ENCODE results near the gene MYRF.

DNA sequence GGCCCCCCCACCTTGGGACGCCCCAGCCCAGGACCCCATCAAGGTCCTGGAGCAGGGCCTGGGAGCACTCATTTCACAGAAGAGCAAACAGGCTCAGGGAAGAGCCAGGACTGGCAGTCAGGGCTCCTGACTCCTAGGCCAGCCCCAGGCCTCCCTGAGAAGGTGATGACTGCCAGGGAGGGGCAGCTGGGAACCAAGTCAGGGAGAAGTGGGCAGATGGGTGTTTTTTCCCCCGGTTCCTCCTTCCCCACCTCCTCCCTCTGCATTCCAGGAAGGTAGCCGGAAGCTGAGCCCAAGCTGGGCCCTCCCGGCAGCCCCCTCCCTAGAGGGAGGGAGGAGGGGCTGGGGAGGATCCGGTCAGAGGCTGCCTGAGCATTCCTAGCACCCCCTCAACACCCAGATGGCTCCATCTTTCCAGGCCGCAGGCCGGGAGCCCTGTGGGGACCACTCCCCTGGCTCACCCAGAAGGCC is 19.6 kb downstream of the MYRF start:
- TF ChIP-seq GTF2F1 (IDR thresholded peaks at IDR 0.05; ENCODE audit: low read depth, low read length): no peak
- no peak for TF ChIP-seq XRCC3 (IDR thresholded peaks at IDR 0.05)
- no peak for TF ChIP-seq PHF20 (IDR thresholded peaks at IDR 0.05; ENCODE audit: partially characterized antibody)
- no peak for TF ChIP-seq NFE2L1 (tag; IDR thresholded peaks at IDR 0.05; ENCODE audit: borderline replicate concordance, low read depth)
- TF ChIP-seq, protein P1, sequence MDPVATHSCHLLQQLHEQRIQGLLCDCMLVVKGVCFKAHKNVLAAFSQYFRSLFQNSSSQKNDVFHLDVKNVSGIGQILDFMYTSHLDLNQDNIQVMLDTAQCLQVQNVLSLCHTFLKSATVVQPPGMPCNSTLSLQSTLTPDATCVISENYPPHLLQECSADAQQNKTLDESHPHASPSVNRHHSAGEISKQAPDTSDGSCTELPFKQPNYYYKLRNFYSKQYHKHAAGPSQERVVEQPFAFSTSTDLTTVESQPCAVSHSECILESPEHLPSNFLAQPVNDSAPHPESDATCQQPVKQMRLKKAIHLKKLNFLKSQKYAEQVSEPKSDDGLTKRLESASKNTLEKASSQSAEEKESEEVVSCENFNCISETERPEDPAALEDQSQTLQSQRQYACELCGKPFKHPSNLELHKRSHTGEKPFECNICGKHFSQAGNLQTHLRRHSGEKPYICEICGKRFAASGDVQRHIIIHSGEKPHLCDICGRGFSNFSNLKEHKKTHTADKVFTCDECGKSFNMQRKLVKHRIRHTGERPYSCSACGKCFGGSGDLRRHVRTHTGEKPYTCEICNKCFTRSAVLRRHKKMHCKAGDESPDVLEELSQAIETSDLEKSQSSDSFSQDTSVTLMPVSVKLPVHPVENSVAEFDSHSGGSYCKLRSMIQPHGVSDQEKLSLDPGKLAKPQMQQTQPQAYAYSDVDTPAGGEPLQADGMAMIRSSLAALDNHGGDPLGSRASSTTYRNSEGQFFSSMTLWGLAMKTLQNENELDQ (CRISPR knock-in tag; IDR thresholded peaks at IDR 0.05; ENCODE audit: borderline replicate concordance): no peak
- TF ChIP-seq MCM2 (IDR thresholded peaks at IDR 0.05; ENCODE audit: low read depth): no peak
- no peak for TF ChIP-seq FOS (IDR thresholded peaks at IDR 0.05; ENCODE audit: extremely low read depth, insufficient read length)
- TF ChIP-seq, protein P2, sequence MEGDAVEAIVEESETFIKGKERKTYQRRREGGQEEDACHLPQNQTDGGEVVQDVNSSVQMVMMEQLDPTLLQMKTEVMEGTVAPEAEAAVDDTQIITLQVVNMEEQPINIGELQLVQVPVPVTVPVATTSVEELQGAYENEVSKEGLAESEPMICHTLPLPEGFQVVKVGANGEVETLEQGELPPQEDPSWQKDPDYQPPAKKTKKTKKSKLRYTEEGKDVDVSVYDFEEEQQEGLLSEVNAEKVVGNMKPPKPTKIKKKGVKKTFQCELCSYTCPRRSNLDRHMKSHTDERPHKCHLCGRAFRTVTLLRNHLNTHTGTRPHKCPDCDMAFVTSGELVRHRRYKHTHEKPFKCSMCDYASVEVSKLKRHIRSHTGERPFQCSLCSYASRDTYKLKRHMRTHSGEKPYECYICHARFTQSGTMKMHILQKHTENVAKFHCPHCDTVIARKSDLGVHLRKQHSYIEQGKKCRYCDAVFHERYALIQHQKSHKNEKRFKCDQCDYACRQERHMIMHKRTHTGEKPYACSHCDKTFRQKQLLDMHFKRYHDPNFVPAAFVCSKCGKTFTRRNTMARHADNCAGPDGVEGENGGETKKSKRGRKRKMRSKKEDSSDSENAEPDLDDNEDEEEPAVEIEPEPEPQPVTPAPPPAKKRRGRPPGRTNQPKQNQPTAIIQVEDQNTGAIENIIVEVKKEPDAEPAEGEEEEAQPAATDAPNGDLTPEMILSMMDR (IDR thresholded peaks at IDR 0.05 in 2 of 3, conservative IDR thresholded peaks at IDR 0.05 in 1 of 3; ENCODE audit: insufficient read depth in 2 of 3, low read depth in 1 of 3, low read length in 3 of 3): no peak
- TF ChIP-seq SIN3A (IDR thresholded peaks at IDR 0.05; ENCODE audit: borderline replicate concordance in 2 of 2, control insufficient read depth in 1 of 2, low read depth in 2 of 2, low read length in 2 of 2): no peak
- TF ChIP-seq TFAM (CRISPR knock-in tag; conservative IDR thresholded peaks at IDR 0.05): no peak

Data from K562 (cell line).